ENCODE data around the gene SPEG. TPM values are rescaled to one million over a fixed set of nuclear protein-coding genes. Genes with fewer than 3 reads are reported as not detected.

SPEG gene
- total and polyA plus RNA-seq, 10 donors = 0.74 to 8.2 (median 3.7) TPM

- H3K4me1 ChIP-seq = peaks cover 19 to 40% (median 35%) of the 10 kb centered on the region in 6 donors
- 90 to 96% (median 95%) methylated on average over 9 to 46 of the region's 46 CpGs for WGBS, 5 donors
- no peak overlapping the region for H3K4me3 ChIP-seq
- DNase-seq = no peak
- no peak overlapping the region for H3K27ac ChIP-seq
- TF ChIP-seq POLR2A (IDR thresholded peaks at IDR 0.05) = no peak
- TF ChIP-seq, protein P1, sequence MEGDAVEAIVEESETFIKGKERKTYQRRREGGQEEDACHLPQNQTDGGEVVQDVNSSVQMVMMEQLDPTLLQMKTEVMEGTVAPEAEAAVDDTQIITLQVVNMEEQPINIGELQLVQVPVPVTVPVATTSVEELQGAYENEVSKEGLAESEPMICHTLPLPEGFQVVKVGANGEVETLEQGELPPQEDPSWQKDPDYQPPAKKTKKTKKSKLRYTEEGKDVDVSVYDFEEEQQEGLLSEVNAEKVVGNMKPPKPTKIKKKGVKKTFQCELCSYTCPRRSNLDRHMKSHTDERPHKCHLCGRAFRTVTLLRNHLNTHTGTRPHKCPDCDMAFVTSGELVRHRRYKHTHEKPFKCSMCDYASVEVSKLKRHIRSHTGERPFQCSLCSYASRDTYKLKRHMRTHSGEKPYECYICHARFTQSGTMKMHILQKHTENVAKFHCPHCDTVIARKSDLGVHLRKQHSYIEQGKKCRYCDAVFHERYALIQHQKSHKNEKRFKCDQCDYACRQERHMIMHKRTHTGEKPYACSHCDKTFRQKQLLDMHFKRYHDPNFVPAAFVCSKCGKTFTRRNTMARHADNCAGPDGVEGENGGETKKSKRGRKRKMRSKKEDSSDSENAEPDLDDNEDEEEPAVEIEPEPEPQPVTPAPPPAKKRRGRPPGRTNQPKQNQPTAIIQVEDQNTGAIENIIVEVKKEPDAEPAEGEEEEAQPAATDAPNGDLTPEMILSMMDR (IDR thresholded peaks at IDR 0.05 in 8 of 11, conservative IDR thresholded peaks at IDR 0.05 in 3 of 11) = no peak
- no peak for TF ChIP-seq POLR2AphosphoS5 (IDR thresholded peaks at IDR 0.05)
- peaks cover 0 to 20% (median 6%) of the 10 kb centered on the region in 6 donors for H3K36me3 ChIP-seq
- intact Hi-C loops (cut with DNase I; ENCODE audit: low total_unique reads) = loop anchor here (5.0 to 10.0 kb wide), 2 partner anchors 65 to 102 kb away; no protein-coding TSS in a partner anchor
- no peaks in the 10 kb centered on the region for H3K9me3 ChIP-seq
- peaks cover 0 to 96% (median 7%) of the 10 kb centered on the region in 7 donors for H3K27me3 ChIP-seq (replicated peaks in 1 of 7)
Measured at GRCh38 chr2:219539926-219540678, 105.5 kb downstream of the SPEG start.

- Histone ChIP-seq H3K4me1 (peaks cover 19 to 40% (median 35%) of the 10 kb centered on the region in 6 donors), H3K27me3 (replicated peaks in 1 of 7) (peaks cover 0 to 100% (median 7%) of the 10 kb centered on the region in 7 donors), H3K36me3 (peaks cover 0 to 20% (median 6%) of the 10 kb centered on the region in 6 donors), H3K9me3 (no peaks in the 10 kb centered on the region), H3K27ac (no peak overlapping the region), H3K4me3 (peak overlapping the region in 1 of 8 donors; percentile 75)
- no peak for TF ChIP-seq POLR2A (IDR thresholded peaks at IDR 0.05)
- TF ChIP-seq, protein P1 (IDR thresholded peaks at IDR 0.05 in 8 of 11, conservative IDR thresholded peaks at IDR 0.05 in 3 of 11) = no peak
- TF ChIP-seq POLR2AphosphoS5 (IDR thresholded peaks at IDR 0.05) = no peak
- intact Hi-C loops (cut with DNase I; ENCODE audit: low total_unique reads) = loop anchor here (5.0 kb wide), 1 partner anchor 101 kb away; no protein-coding TSS in a partner anchor
- DNase-seq = no peak
- WGBS, 5 donors = 85 to 93% (median 87%) methylated on average over 8 to 12 of the region's 12 CpGs
Measured at GRCh38 chr2:219540784-219541504, 106.3 kb downstream of the SPEG start.

GRCh38 chr2:219541611-219542180, 107.1 kb downstream of the SPEG start:
- peaks cover 0 to 100% (median 7%) of the 10 kb centered on the region in 7 donors for H3K27me3 ChIP-seq (replicated peaks in 1 of 7)
- WGBS, 5 donors = 1 to 6% (median 4%) methylated on average over 26 to 48 of the region's 48 CpGs
- peaks cover 0 to 20% (median 6%) of the 10 kb centered on the region in 6 donors for H3K36me3 ChIP-seq
- peak; percentile 95 for DNase-seq
- intact Hi-C loops (cut with DNase I; ENCODE audit: low total_unique reads) = loop anchor here (5.0 kb wide), 1 partner anchor 101 kb away; no protein-coding TSS in a partner anchor
- peak overlapping the region in 1 of 8 donors; percentile 5 for H3K27ac ChIP-seq
- H3K4me3 ChIP-seq = peak overlapping the region; percentile 15 to 83 (median 36)
- no peaks in the 10 kb centered on the region for H3K9me3 ChIP-seq
- TF ChIP-seq, protein P1 (IDR thresholded peaks at IDR 0.05 in 8 of 11, conservative IDR thresholded peaks at IDR 0.05 in 3 of 11) = peak; percentile 80 to 98 (median 94)
- TF ChIP-seq POLR2AphosphoS5 (IDR thresholded peaks at IDR 0.05) (peak in 2 of 3 donors; percentile 53 to 66), POLR2A (IDR thresholded peaks at IDR 0.05) (no peak)
- H3K4me1 ChIP-seq = peaks cover 19 to 40% (median 35%) of the 10 kb centered on the region in 6 donors
